ENCODE results near the gene ASB3.

DNA sequence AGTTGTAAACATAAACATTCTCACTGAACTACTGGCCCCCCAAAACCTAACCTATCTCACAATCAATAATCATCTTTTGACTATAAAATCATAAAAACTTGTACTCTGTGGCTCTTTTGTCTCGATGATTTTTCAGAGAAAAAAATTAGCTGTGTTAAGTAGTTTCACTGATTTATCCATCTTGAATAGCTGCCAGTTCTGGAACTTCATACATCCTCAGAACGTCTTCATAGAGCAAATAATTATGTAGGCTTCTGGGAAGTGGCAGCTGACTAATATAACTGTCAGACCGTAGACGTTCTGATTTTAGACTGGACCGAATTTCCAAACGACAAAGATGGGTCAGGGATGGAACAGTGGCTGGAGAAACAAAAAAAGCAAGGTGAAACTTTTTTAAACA lies 116.4 kb downstream of the ASB3 start:
- no peak for TF ChIP-seq POLR2A (IDR thresholded peaks at IDR 0.05)
- TF ChIP-seq, protein P1, sequence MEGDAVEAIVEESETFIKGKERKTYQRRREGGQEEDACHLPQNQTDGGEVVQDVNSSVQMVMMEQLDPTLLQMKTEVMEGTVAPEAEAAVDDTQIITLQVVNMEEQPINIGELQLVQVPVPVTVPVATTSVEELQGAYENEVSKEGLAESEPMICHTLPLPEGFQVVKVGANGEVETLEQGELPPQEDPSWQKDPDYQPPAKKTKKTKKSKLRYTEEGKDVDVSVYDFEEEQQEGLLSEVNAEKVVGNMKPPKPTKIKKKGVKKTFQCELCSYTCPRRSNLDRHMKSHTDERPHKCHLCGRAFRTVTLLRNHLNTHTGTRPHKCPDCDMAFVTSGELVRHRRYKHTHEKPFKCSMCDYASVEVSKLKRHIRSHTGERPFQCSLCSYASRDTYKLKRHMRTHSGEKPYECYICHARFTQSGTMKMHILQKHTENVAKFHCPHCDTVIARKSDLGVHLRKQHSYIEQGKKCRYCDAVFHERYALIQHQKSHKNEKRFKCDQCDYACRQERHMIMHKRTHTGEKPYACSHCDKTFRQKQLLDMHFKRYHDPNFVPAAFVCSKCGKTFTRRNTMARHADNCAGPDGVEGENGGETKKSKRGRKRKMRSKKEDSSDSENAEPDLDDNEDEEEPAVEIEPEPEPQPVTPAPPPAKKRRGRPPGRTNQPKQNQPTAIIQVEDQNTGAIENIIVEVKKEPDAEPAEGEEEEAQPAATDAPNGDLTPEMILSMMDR (IDR thresholded peaks at IDR 0.05): no peak

Data from thyroid gland (tissue), 4 donors.